Measurements from ENCODE around the gene NR5A2.

The NR5A2 gene

DNA sequence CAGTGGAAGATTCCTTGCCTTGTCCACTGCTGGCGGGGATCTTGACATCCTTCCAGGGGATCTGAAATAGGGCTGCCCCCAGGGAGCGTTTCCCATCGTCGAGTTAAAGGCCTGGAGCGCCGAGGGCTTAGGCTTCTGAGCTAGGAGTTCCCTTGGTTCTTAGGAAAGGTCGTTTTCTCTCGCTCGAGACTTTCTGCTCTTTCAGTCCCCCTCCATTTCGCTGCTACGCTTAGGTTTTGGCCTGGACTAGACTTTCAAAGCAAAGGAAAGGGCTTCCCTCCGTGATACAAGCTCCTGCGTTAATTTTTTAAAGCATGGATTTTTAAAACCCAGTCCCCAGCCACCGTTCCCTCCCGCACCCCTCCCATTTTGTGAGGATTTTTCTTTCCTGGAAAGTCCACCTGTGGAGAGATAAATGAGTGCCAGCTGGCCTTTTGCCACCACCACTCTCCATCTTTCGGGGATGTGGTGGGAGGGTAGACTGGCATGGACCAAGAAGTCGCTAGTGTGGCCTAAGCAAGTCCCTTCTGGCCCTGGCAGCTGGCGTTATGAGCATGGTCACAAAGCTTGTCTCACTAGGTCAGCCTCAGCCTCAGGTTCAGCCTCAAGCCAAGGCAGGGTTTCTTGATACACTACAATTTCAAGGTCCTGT, 9.2 kb downstream of the NR5A2 start:
- DNase-seq, result no peak

DNA sequence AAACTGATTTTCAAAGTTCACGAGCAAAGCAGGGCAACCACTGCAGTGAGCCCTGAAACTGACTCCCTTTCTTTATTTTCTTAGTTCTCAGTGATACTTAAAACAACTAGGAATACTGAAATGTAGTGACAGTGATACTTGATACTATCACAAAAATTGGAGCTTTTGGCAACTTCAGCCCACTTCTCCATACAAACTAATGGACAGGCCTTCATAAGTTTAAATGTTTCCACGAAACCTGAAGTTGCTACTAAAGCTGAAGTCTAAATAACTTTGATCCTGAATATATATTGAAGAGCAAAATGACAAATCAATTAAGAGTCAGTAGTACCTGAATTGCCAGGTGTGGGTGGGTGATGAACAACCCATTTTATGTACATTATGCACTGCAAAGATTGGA, 10.0 kb downstream of the NR5A2 start:
- DNase-seq, result no peak

DNA sequence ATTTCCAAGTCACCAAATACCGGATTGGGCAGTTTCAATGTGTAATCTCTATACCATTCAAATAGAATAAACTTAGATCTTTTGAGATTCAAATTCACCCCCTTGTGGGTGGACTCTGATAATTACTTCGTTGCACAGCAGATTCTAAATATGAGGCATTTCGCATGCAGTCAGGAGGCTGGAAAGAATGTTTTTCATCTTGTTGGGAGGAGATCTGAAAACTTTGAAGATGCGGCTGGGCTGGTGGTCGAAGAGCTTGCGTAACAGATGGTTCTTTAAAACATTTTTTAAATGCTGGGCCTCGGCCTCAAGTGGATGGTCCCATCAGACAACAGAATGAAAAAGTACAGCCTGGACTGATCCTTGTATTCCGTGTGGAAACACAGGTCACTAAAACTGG, 10.4 kb downstream of the NR5A2 start:
- DNase-seq, result no peak

DNA sequence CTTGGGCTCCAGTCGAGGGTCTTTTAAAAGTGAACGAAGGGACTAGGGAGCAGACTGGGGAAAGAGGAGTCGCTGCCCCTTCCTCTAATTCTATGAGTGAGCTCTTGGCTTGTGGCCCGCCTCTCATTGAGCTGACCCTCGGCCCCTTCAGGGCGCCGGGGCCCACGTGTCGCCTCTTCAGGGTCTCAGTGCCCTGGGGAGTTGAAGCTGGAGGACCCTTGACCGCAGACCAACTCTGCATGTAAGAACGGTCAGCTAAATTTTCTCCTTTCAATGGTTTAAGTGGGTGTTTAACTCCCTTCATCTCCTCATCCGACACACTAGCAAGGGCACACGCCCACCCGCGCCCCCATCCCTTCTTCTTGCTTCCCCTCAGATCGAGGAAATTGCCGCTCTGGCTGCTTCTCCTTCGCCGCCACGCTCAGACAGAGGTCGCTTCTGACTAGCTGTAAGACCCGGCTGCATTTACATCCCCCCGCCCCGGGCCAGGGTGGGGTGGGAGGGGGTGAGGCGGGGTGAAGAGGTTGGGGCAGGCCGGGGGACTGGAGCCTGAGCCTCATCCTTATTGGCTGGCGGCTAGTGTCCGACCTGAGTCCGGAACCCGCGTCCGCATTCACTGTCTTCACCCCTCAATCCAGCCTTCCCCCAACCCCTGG, 10.9 kb downstream of the NR5A2 start:
- DNase-seq, result no peak

DNA sequence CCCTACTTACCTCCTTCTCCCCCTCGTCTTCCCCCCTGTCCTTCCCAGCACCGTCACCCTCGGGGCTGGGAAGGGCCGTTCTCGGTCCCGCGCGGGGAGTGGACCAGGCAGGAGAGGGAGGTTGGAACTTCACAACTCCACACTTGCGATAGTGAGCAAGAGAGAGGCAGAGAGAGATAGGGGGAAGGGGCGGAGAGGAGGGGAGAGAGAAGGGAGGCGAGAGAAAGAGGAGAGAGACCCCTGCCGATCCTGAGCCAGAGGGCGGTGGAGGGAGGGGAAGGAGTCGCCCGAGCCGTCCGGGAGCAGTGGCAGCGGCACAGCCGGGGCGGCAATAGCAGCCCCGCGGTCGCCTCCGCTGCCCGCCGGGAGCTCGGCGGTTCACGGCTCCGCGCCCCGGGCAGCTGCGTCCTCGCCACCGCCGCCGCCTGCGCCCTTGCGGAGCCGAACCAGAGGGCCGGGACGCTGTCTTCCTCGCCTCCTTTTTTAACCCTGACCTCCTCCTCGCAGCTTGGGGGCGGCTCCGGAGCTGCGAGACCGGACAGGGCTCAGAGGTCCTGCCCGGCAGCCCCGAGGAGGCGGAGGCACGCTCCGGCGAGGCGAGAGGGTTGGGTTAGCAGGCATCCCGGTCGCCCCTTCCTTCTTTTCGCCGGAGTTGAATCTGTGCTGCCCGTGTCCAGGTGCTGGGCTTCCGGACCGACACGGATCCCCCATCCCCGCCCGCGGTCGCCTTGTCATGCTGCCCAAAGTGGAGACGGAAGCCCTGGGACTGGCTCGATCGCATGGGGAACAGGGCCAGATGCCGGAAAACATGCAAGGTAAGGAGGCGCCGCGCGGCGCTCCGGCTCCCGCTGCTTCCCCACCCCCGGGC, 11.7 kb downstream of the NR5A2 start:
- no peak for DNase-seq

DNA sequence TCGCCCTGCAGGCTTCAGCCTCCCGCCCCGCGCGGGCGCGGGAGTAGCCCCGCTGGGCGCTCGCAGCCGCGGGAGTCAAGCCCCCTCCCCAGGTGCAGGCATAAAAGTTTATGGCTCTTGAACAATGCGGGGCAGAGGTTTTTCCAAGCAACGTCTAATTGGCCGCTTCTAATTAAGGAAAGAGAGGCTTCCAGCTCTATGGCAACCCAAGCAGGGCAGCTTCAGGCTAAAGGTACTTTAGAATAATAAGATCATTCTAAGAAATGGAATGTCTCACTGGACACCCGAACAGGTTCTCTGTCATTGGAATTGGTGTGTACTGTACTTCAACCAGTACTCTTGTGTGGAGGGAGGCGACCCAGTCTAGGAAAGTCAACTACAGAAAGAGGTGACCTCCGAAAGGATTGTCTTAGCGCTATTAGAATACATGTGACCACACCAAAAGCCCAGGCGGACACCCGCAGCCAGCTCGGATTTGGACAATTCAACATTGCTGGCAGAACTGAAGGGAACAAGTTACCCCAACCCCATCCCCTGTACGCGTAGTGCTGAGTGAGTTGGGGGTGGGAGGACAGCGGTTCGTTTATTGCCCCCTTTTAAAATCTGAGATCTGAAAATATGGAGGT, 12.5 kb downstream of the NR5A2 start:
- no peak for DNase-seq

DNA sequence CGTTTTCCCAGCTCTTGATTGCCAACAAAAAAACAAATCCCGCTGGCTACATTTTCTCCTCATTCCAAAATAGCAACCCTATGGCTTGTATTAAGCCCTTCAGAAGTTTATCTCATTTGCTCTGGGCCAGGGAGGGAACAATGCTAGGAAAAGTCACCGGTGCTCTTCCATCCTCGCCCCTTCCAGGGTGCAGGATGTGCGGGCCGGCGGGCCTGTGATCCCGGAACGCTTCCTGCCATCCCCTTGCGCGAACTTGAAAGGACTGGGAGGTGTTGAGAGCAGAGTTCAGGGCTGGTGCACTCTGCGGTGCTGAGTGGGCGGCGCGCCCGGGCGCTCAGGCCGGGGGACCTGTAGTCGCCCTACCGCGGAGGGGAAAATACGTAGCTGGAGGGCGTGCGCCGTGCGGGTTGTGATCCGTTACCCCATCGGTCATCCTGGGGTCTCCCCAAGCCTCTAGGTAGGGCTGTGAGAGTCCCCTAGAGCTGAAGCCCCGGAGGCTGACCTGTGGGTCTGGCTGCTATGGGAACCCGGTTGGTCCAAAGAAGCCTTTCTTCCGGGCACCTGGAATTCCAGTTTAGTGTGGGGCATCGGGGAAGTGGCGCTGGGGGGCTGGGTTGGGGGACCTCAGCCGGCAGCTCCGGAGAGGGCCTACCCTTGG, 13.1 kb downstream of the NR5A2 start:
- DNase-seq, result no peak

DNA sequence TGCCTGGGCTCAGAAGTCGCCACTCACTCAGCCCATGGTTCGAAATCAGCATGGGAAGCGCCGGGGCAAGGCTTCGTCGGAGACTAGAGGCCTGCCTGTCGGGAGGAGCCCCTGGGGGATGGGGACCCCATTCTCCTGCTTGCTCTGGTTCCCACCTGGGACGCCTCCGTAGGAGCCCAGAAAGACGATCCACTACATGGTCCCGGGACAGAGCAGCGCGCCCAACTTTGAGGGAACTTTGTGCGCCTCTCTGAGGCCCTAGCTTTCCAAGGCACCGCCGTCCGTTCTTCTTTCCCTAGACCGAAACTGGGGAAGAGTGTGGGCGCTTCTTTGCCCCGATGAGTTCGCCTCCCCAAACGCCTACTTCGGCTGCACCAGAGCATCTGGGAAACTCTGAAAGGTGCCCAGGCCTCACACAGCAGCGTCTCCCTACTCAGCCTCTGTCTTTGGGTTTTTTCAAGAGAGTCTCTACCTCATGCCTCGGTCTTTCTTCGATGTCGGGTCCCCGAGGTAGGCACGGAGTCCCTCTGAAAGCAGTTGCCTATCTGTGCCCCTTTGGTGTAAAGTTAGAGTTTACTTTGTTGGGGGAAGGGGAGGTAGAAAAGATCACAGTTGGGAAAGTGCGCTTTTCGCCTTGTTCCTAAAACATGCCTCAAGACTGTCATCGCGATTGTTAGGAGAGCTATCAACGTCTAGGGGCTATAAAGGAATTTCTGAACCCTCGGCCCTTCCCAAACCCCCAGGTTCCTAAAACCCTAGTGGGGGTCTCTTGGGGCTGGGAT, 14.0 kb downstream of the NR5A2 start:
- no peak for DNase-seq

DNA sequence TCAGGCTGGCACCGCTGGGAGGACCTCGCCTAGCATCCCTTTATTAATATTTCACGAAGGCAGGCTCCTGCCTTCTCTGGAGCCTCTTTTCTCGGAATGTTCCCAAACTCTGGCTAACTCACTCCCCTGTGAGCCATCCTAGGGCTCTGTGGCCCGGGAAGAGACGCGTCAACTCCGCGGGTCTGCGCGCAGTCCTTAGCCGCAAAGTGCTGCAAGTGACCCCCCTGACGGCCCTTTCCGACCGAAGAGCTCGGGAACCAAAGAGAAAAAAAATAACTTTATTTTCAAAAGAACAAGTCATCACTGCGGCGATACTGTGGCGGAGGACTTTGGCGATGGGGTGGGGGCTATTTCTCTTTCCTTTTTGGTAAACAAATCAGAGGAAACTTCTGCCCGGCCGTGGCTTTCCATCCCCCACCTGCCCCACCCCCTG, 14.6 kb downstream of the NR5A2 start:
- no peak for DNase-seq

DNA sequence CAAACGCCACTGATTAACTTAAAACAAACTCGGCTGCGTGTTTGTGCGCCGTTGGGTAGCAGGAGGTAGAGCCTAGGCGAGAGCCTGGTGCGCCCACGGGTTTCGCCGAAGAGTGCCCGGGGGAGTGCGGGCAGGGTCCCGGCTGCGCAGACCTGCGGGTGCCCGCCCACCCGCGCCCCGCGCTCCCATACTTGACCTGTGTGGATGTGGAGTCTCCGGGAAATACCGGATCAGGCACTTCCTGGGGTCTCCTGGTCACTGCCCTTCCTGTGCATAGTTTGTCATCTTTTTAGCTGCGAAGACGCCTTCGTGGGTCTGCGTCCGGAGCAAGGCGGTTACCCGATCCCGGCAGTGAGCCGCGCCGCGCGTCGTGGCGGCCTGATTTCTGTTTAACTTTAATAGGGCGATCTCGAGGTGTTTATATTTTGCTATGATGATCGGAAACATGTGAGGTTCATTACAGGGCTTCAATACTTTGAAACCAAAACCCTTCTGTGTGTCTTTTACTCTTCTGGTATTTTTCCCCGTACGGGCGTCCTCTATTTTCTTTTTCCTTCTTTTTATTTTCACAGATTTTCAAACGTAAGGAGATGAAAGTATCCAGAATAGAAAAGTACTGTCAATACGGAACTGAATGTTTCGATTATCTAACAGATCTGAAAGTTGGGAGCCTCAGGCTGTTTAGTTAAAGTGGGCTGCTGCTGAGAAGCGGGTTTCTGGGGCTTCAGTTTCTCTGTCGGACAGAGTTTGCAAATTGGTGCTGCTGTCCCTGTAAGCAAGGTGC, 15.2 kb downstream of the NR5A2 start:
- no peak for DNase-seq

DNA sequence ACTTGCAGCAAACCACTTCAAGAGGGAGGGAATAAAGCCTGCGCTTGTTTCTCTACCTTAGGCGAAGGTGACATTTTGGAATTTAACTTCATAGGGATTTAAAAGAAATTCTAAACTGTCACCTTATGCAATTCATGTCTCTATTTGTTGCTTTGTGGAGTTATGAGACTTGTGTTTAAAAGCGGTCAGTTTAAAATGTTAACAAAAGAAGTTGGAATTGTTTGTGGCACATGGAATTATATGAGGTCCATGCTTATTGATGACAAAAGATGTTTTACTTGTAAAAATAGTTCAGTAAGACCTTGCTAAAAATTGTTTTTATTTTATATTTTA, 15.8 kb downstream of the NR5A2 start:
- DNase-seq, result no peak

DNA sequence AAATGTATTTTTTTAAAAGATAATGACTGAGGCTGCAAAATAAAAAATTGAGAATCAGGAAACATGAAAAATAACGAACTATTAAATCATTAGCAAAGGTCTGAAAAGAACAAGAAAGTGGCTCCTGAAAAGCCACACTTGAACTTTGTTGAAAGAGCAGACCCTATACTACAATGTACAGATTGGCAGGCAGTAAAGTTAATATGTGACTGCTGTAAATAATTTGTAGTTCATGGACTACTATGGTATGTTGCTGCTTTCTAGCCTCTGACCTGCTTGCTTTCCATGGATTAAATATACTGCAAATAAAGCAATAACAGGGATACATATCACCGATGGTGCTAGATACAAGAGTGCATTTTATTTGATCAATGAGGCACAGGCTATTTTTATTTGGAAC, 18.6 kb downstream of the NR5A2 start:
- no peak for DNase-seq

DNA sequence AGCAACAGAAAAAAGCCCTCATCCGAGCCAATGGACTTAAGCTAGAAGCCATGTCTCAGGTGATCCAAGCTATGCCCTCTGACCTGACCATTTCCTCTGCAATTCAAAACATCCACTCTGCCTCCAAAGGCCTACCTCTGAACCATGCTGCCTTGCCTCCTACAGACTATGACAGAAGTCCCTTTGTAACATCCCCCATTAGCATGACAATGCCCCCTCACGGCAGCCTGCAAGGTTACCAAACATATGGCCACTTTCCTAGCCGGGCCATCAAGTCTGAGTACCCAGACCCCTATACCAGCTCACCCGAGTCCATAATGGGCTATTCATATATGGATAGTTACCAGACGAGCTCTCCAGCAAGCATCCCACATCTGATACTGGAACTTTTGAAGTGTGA, 20.7 kb downstream of the NR5A2 start:
- DNase-seq, result no peak

DNA sequence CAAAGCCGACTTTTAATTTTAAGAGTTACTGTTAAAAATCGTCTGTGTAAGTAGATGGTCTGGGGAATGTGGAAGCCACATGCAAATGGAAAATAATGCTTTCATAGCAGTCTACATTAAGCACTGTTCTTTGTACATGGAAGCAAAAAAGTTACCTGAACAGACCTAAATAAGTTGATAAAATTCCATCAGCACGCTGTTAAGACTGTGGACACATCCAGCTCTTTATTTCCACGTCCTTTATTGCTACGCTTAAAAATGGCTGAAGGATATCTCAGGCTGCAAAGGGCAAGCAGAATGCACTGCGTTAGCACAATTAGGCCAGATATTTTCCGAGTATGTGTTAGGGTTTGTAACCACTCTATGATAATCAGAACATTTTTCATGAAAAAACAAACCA, 22.3 kb downstream of the NR5A2 start:
- DNase-seq, result no peak

DNA sequence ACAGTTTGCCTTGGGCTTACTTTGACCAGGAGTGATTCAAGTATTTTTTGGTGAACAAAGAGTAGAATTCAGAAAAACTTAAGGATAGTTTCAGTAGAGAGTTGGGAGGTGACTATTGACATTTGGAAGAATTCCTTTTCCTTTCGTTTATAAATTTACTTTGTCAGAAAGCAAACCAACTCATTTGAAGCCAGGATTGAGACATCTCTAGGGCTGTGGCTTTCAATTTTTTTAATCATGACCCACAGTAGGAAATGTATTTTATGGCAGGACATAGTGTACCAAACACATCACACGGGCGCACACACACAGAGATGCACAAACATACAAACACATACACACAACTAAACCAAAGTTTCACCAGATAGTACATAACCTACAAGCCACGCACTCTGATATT, 24.1 kb downstream of the NR5A2 start:
- DNase-seq, result no peak

DNA sequence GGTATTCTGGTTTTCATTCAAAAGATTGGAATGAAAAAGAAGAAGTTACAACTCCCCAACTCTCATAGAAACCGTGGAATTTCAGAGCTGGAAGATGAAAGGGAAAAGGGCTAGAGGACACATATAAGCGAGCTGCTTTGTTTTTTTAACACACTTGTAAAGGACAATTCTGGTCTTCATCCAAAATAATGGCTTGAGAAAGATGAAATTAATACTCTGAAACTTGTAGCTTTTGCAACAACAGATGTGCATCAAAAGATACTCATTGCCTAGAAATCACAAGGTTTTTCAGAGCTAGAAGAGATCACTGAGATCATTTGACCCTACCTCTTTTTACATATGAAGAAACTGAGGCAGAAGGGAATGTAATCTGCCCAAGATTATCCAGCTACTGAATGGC, 25.6 kb downstream of the NR5A2 start:
- DNase-seq, result no peak

DNA sequence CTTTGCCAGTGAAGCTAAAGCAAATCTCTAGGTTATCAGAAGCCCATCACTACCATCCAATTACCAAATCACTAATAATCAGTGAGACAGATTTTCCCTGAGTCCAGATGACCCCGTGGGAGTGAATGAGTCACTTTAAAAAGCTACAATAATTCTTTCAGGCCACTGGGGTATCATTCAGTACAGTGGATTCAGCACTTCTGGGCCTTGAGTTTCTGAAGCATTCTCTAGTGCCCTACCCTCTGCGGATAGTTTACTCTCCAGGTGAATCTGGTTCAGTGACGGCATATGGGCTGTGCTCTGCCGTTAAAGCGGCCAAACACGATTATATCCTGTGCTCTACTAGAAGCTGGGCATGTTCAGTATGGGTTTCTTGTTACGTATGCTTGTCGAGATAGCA, 26.1 kb downstream of the NR5A2 start:
- no peak for DNase-seq

DNA sequence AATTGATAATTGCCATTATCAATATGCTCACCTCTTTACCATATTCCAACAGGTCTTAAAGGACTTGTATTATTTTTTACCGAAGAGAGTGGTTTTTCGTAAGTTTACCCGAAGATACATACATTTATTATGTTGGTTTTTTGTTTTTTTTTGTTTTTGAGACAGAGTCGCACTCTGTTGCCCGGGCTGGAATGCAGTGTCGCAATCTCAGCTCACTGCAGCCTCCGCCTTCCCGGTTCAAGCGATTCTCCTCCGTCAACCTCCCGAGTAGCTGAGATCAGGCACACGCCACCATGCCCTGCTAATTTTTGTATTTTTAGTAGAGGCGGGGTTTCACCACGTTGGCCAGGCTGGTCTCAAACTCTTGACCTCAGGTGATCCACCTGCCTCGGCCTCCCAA, 30.8 kb downstream of the NR5A2 start:
- DNase-seq, result no peak

DNA sequence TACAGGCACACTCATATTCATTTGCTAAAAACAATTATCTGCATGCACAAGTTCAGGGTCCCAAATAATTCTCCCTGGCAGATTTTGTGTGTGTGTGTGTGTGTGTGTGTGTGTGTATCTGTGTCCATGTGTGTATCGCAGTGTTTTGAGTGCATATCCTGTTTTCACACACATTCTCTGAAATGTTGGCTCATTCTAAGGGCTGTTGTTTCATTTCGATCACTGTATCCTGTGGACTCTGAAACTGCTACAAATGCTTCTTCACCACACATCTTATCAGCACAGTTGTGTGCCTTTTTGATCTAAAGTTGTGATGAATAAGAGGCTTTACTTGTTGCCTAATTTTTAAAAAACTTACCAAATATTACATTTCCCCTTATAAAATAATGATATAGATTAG, 34.6 kb downstream of the NR5A2 start:
- no peak for DNase-seq

DNA sequence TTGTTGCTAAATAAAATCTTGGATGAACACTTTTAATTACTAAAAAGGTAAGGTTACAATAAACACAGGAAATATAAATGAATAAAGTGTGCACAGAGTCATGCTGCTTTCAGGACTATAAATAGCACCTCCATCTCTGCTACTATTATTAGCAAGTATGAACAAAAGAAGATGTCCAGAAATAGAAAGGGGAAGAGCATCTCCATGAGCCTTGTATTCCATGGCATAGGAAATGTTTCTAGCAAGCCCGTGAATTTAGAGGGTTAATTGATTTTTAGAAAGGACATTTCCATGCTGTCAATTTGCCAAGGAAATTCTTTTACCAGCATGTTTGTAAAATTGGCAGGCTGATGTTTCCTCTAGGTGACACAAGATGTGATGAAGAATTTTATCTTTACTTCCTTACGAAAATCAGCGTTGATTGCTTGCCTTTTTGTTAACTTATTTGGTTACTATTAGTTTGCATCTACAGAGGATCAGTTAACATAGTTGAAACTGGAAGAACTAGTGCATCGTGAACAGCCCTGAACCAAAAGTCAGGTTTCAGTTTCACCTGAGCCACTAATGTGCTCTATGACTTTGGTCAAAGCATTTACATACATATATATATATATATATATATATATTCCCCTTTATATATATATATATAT, 45.3 kb downstream of the NR5A2 start:
- DNase-seq, result no peak

DNA sequence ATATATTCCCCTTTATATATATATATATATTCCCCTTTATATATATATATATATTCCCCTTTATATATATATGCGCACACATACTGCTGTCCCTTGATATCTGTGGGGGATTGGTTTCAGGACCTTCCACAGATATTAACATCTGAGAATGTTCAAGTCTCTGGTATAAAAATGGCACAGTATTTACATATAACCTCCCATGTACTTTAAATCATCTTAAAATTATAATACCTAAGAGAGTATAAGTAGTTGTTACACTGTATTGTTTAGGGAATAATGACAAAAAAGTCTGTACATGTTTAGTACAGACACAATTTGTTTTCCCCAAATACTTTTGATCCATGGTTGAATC, 45.8 kb downstream of the NR5A2 start:
- no peak for DNase-seq
